ENCODE data around the gene DYRK1A. TPM values are rescaled to one million over a fixed set of nuclear protein-coding genes. Genes with fewer than 3 reads are reported as not detected.
"Not testable (repeated sequence)": the region's sequence is repeated elsewhere in the genome, so short reads cannot be mapped to it uniquely, and the experiment has no call there.

The DYRK1A gene
- polyA plus RNA-seq, 1 donor from 2014 or later, result 94.8 TPM

DNA sequence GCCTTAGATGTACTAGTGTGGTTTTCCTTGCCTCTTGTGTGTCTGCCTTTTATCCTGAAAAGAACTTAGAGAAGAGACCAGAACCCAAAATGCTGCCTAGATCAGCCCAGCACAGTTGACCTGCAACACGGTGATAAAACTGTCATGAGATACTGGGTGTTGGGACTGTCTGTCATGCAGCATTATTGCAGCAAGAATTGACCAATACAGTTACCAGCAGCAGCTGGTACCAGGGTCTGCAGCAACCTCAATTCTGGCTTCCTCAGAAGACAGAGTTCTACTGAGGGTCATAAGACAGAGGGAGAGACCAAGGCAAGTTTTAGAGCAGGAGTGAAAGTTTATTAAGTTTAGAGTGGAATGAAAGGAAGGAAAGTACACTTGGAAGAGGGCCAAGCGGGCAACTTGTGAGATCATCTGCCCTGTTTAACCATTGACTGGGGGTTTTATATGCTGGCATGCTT is 182.0 kb downstream of the DYRK1A start:
- no peak for TF ChIP-seq MXI1 (conservative IDR thresholded peaks at IDR 0.05; ENCODE audit: poor library complexity, severe bottlenecking)
- no peak for TF ChIP-seq SMC3 (conservative IDR thresholded peaks at IDR 0.05; ENCODE audit: poor library complexity)
- TF ChIP-seq EP300 (conservative IDR thresholded peaks at IDR 0.05; ENCODE audit: poor library complexity, severe bottlenecking), result no peak
- TF ChIP-seq, protein P1, sequence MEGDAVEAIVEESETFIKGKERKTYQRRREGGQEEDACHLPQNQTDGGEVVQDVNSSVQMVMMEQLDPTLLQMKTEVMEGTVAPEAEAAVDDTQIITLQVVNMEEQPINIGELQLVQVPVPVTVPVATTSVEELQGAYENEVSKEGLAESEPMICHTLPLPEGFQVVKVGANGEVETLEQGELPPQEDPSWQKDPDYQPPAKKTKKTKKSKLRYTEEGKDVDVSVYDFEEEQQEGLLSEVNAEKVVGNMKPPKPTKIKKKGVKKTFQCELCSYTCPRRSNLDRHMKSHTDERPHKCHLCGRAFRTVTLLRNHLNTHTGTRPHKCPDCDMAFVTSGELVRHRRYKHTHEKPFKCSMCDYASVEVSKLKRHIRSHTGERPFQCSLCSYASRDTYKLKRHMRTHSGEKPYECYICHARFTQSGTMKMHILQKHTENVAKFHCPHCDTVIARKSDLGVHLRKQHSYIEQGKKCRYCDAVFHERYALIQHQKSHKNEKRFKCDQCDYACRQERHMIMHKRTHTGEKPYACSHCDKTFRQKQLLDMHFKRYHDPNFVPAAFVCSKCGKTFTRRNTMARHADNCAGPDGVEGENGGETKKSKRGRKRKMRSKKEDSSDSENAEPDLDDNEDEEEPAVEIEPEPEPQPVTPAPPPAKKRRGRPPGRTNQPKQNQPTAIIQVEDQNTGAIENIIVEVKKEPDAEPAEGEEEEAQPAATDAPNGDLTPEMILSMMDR (IDR thresholded peaks at IDR 0.05; ENCODE audit: poor library complexity, severe bottlenecking), result no peak
- TF ChIP-seq, protein P2, sequence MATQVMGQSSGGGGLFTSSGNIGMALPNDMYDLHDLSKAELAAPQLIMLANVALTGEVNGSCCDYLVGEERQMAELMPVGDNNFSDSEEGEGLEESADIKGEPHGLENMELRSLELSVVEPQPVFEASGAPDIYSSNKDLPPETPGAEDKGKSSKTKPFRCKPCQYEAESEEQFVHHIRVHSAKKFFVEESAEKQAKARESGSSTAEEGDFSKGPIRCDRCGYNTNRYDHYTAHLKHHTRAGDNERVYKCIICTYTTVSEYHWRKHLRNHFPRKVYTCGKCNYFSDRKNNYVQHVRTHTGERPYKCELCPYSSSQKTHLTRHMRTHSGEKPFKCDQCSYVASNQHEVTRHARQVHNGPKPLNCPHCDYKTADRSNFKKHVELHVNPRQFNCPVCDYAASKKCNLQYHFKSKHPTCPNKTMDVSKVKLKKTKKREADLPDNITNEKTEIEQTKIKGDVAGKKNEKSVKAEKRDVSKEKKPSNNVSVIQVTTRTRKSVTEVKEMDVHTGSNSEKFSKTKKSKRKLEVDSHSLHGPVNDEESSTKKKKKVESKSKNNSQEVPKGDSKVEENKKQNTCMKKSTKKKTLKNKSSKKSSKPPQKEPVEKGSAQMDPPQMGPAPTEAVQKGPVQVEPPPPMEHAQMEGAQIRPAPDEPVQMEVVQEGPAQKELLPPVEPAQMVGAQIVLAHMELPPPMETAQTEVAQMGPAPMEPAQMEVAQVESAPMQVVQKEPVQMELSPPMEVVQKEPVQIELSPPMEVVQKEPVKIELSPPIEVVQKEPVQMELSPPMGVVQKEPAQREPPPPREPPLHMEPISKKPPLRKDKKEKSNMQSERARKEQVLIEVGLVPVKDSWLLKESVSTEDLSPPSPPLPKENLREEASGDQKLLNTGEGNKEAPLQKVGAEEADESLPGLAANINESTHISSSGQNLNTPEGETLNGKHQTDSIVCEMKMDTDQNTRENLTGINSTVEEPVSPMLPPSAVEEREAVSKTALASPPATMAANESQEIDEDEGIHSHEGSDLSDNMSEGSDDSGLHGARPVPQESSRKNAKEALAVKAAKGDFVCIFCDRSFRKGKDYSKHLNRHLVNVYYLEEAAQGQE (IDR thresholded peaks at IDR 0.05; ENCODE audit: borderline replicate concordance), result no peak
- TF ChIP-seq EZH2 (IDR thresholded peaks at IDR 0.05; ENCODE audit: borderline replicate concordance, insufficient read depth, low read length, poor library complexity, severe bottlenecking), result no peak
- no peak for TF ChIP-seq RAD21 (conservative IDR thresholded peaks at IDR 0.05)
- Histone ChIP-seq H3K36me3 (ENCODE audit: insufficient read depth, low read length) (no peaks in the 10 kb centered on the region), H3K4me3 (ENCODE audit: low read length) (no peak overlapping the region), H3F3A (ENCODE audit: insufficient read depth, low read length, poor library complexity, severe bottlenecking) (no peaks in the 10 kb centered on the region), H3K9me3 (ENCODE audit: low read length) (no peaks in the 10 kb centered on the region), H3K27ac (ENCODE audit: low read length) (no peak overlapping the region), H2AFZ (ENCODE audit: low read depth, low read length) (no peak overlapping the region), H3K27me3 (ENCODE audit: insufficient read depth, low read depth, low read length) (no peaks in the 10 kb centered on the region), H3K9ac (ENCODE audit: low read length) (no peak overlapping the region), H3K9me2 (ENCODE audit: insufficient read depth, low read length) (no peaks in the 10 kb centered on the region), H4K20me1 (ENCODE audit: insufficient read depth) (no peaks in the 10 kb centered on the region), H3K79me2 (replicated peaks; ENCODE audit: insufficient read depth, low read length) (no peaks in the 10 kb centered on the region), H3K4me2 (ENCODE audit: low read length) (no peak overlapping the region)

DNA sequence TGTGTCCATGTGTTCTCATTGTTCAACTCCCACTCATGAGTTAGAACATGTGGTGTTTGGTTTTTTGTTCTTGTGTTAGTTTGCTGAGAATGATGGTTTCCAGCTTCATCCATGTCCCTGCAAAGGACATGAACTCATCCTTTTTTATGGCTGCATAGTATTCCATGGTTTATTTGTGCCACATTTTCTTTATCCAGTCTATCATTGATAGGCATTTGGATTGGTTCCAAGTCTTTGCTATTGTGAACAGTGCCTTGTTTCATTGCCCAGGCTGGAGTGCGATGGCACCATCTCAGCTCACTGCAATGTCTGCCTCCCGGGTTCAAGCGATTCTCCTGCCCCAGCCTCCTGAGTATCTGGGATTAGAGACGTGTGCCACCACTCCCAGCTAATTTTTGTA is 183.2 kb downstream of the DYRK1A start:
- H3K27me3 ChIP-seq (ENCODE audit: insufficient read depth, low read depth, low read length), result not testable (repeated sequence)

DNA sequence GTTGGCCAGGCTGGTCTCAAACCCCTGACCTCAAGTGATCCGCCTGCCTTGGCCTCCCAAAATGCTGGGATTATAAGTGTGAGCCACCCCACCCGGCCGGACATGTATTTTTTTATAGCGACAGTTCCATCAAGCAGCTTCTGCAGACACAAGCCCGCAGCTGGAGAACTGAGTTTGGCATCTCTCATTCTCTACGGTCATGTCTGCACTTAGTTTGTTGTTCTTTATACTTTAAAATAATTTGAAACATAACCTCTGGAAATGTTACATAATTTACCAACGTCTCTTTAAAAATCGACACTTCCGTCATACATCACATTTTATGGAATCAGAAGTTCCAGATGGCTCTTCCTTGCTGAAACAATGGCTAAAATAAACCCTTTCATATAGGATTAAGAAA is 183.6 kb downstream of the DYRK1A start:
- H3K36me3 ChIP-seq (ENCODE audit: insufficient read depth, low read length), result no peaks in the 10 kb centered on the region
- TF ChIP-seq POLR2AphosphoS5 (IDR thresholded peaks at IDR 0.05) (no peak), EP300 (conservative IDR thresholded peaks at IDR 0.05; ENCODE audit: poor library complexity, severe bottlenecking) (no peak), MXI1 (conservative IDR thresholded peaks at IDR 0.05; ENCODE audit: poor library complexity, severe bottlenecking) (no peak), EZH2 (IDR thresholded peaks at IDR 0.05; ENCODE audit: borderline replicate concordance, insufficient read depth, low read length, poor library complexity, severe bottlenecking) (no peak), TAF1 (IDR thresholded peaks at IDR 0.05; ENCODE audit: low read depth) (no peak), SMC3 (conservative IDR thresholded peaks at IDR 0.05; ENCODE audit: poor library complexity) (no peak), RAD21 (conservative IDR thresholded peaks at IDR 0.05) (no peak)
- TF ChIP-seq, protein P1 (IDR thresholded peaks at IDR 0.05; ENCODE audit: poor library complexity, severe bottlenecking), result no peak
- TF ChIP-seq, protein P2 (IDR thresholded peaks at IDR 0.05; ENCODE audit: borderline replicate concordance), result no peak
- H2AFZ ChIP-seq (ENCODE audit: low read depth, low read length), result no peak overlapping the region

More for the DNA sequence above, 183.2 kb downstream of the DYRK1A start:
- H3K9me3 ChIP-seq (ENCODE audit: low read length); H4K20me1 ChIP-seq (ENCODE audit: insufficient read depth); H2AFZ ChIP-seq (ENCODE audit: low read depth, low read length); H3K4me3 ChIP-seq (ENCODE audit: low read length); H3K79me2 ChIP-seq (replicated peaks; ENCODE audit: insufficient read depth, low read length); H3K9me2 ChIP-seq (ENCODE audit: insufficient read depth, low read length); H3K9ac ChIP-seq (ENCODE audit: low read length); H3K27ac ChIP-seq (ENCODE audit: low read length); H3K4me2 ChIP-seq (ENCODE audit: low read length); H3F3A ChIP-seq (ENCODE audit: insufficient read depth, low read length, poor library complexity, severe bottlenecking); H3K36me3 ChIP-seq (ENCODE audit: insufficient read depth, low read length): not testable (repeated sequence)

More for the DNA sequence above, 183.6 kb downstream of the DYRK1A start:
- no peaks in the 10 kb centered on the region for H3K79me2 ChIP-seq (replicated peaks; ENCODE audit: insufficient read depth, low read length)
- H3K9me2 ChIP-seq (ENCODE audit: insufficient read depth, low read length), result no peaks in the 10 kb centered on the region
- H3K4me2 ChIP-seq (ENCODE audit: low read length), result no peak overlapping the region
- no peaks in the 10 kb centered on the region for H4K20me1 ChIP-seq (ENCODE audit: insufficient read depth)
- no peak overlapping the region for H3K4me3 ChIP-seq (ENCODE audit: low read length)
- H3K9me3 ChIP-seq (ENCODE audit: low read length), result no peaks in the 10 kb centered on the region
- H3K27ac ChIP-seq (ENCODE audit: low read length), result no peak overlapping the region
- H3K27me3 ChIP-seq (ENCODE audit: insufficient read depth, low read depth, low read length), result no peaks in the 10 kb centered on the region
- H3K9ac ChIP-seq (ENCODE audit: low read length), result no peak overlapping the region
- H3F3A ChIP-seq (ENCODE audit: insufficient read depth, low read length, poor library complexity, severe bottlenecking), result no peaks in the 10 kb centered on the region
